Activated CD4-positive, CD25-positive, alpha-beta regulatory T cell treated with anti-CD3 and anti-CD28 coated beads, Interleukin-2, amount 50 U/mL, for 16 hours (primary cell): ENCODE measurements around the gene ANKRD40.
"Not testable (repeated sequence)": the region's sequence is repeated elsewhere in the genome, so short reads cannot be mapped to it uniquely, and the experiment has no call there.

Experiments used
- DNase-seq: peaks from one replicate; pipeline ENCODE4 v3.0.0-alpha.2; 2020; ENCODE audit warnings: low read depth, low spot score

The ANKRD40 gene

GRCh38 chr17:50707289-50708049, at the start of gene ANKRD40:
Gene ANKRD40, minus strand, starts transcription at chr17:50707914. Its CDS starts 260 bp downstream, at chr17:50707654.
- peak; percentile 83 for DNase-seq

GRCh38 chr17:50754521-50754920, 46.8 kb upstream of the ANKRD40 start:
- no peak for DNase-seq

- DNase-seq: no peak
These were observed 41.5 kb upstream of the ANKRD40 start for GRCh38 chr17:50749245-50749644.

GRCh38 chr17:50745631-50746030, 37.9 kb upstream of the ANKRD40 start:
- no peak for DNase-seq

GRCh38 chr17:50739098-50739497, 31.4 kb upstream of the ANKRD40 start:
- DNase-seq: no peak

- no peak for DNase-seq
These were observed 29.5 kb upstream of the ANKRD40 start for GRCh38 chr17:50737118-50737698.

- DNase-seq: no peak
These were observed 27.6 kb upstream of the ANKRD40 start for GRCh38 chr17:50735287-50735686.

GRCh38 chr17:50731575-50732460, 24.1 kb upstream of the ANKRD40 start:
- DNase-seq: no peak

- DNase-seq: no peak
These were observed 21.4 kb upstream of the ANKRD40 start for GRCh38 chr17:50728881-50729765.

GRCh38 chr17:50728112-50728429, 20.4 kb upstream of the ANKRD40 start:
- DNase-seq: no peak

- DNase-seq: no peak
These were observed 18.3 kb upstream of the ANKRD40 start for GRCh38 chr17:50725769-50726655.

- not testable (repeated sequence) for DNase-seq
These were observed 16.9 kb upstream of the ANKRD40 start for GRCh38 chr17:50724622-50725021.

GRCh38 chr17:50722746-50723145, 15.0 kb upstream of the ANKRD40 start:
- no peak for DNase-seq

GRCh38 chr17:50721194-50722010, 13.7 kb upstream of the ANKRD40 start:
- no peak for DNase-seq

GRCh38 chr17:50719924-50720794, 12.4 kb upstream of the ANKRD40 start:
- DNase-seq: no peak

GRCh38 chr17:50719144-50719923, 11.6 kb upstream of the ANKRD40 start, which contains the start of gene LUC7L3:
Gene LUC7L3, plus strand, starts transcription at chr17:50719603. Its CDS starts 130 bp downstream, at chr17:50719733.
- DNase-seq: peak; percentile 87

- DNase-seq: no peak
These were observed 7.8 kb upstream of the ANKRD40 start for GRCh38 chr17:50715471-50715870.

- DNase-seq: no peak
These were observed 4.9 kb upstream of the ANKRD40 start for GRCh38 chr17:50712641-50713040.
